Smooth muscle cell (in vitro differentiated cells): ENCODE measurements around the gene CPS1. TPM values are rescaled to one million over a fixed set of nuclear protein-coding genes. Genes with fewer than 3 reads are reported as not detected.

Source experiments
- DNase-seq: peaks from one replicate; lab custom pipeline; 2025; ENCODE audit not compliant: unreplicated experiment; lab: John Stamatoyannopoulos, UW
- H2AFZ ChIP-seq: fragments of 200-600 bp; sonication (generic); 2 replicates; pipeline ENCODE4 v1.6.0; 2016; ENCODE audit warnings: antibody characterized with exemption, low read depth, mild to moderate bottlenecking
- H3F3A ChIP-seq: fragments of 200-600 bp; sonication (generic); 2 replicates; pipeline ENCODE4 v1.6.0; 2017; ENCODE audit warnings: antibody characterized with exemption, low read depth
- H3K27ac ChIP-seq: fragments of 200-600 bp; sonication (generic); 2 replicates; pipeline ENCODE4 v1.5.1; 2016; ENCODE audit warnings: low read depth, mild to moderate bottlenecking
- H3K27me3 ChIP-seq: fragments of 200-600 bp; sonication (generic); 2 replicates; pipeline ENCODE4 v1.6.1; 2016; ENCODE audit warnings: low read depth, mild to moderate bottlenecking
- H3K36me3 ChIP-seq: fragments of 200-600 bp; sonication (generic); 2 replicates; pipeline ENCODE4 v1.5.1; 2016; ENCODE audit warnings: low read depth
- H3K4me1 ChIP-seq: fragments of 200-600 bp; sonication (generic); 2 replicates; pipeline ENCODE4 v1.5.1; 2016; ENCODE audit warnings: low read depth
- H3K4me2 ChIP-seq: fragments of 200-600 bp; sonication (generic); 2 replicates; pipeline ENCODE4 v1.6.0; 2016; ENCODE audit warnings: mild to moderate bottlenecking
- H3K4me3 ChIP-seq: fragments of 200-600 bp; sonication (generic); 2 replicates; pipeline ENCODE4 v1.5.1; 2016; ENCODE audit warnings: mild to moderate bottlenecking
- H3K79me2 ChIP-seq: fragments of 200-600 bp; sonication (generic); 2 replicates; pipeline ENCODE4 v1.6.0; 2016; ENCODE audit warnings: low read depth, mild to moderate bottlenecking
- H3K9ac ChIP-seq: fragments of 200-600 bp; sonication (generic); 2 replicates; pipeline ENCODE4 v1.6.0; 2016; ENCODE audit warnings: low read depth
- H3K9me3 ChIP-seq: fragments of 200-600 bp; sonication (generic); replicated peaks from 2 replicates; pipeline ENCODE4 v1.5.1; 2016; ENCODE audit warnings: low read depth
- H4K20me1 ChIP-seq: fragments of 200-600 bp; sonication (generic); 2 replicates; pipeline ENCODE4 v1.6.0; 2016; ENCODE audit warnings: low read depth
- WGBS: methylation state at CpG from one replicate; pipeline ENCODE4 v1.1.7; 2016; ENCODE audit warnings: low lambda C conversion rate; 5-methylcytosine and 5-hydroxymethylcytosine counted together
- polyA plus RNA-seq: library from polyadenylated mRNA; unstranded; fragments of >200 nt; fragmentation: Nextera tagmentation; extraction: Ambion mirVana; gene quantifications from 2 replicates; pipeline ENCODE4 v1.2.1, GENCODE V29; 2016
- total RNA-seq: library from RNA; depleted of rRNA; stranded (reverse); fragments of >200 nt; gene quantifications from 2 replicates; pipeline ENCODE4 v1.2.3, GENCODE V29; 2014
- TF ChIP-seq, protein P1 (sequence below): fragments of 200-600 bp; sonication (generic); IDR thresholded peaks from 2 replicates; pipeline ENCODE4 v1.5.1; 2017; ENCODE audit warnings: borderline replicate concordance, mild to moderate bottlenecking, antibody characterized with exemption; ENCODE audit not compliant: insufficient read depth, poor library complexity, severe bottlenecking

CPS1 gene
- total and polyA plus RNA-seq, 2 experiments from 2014 or later, result 0.63 to 8.3 TPM

GRCh38 chr2:210586381-210586780 lies 30.0 kb downstream of the CPS1 start:
- no peak overlapping the region for H3K4me3 ChIP-seq
- no peak for DNase-seq

DNA sequence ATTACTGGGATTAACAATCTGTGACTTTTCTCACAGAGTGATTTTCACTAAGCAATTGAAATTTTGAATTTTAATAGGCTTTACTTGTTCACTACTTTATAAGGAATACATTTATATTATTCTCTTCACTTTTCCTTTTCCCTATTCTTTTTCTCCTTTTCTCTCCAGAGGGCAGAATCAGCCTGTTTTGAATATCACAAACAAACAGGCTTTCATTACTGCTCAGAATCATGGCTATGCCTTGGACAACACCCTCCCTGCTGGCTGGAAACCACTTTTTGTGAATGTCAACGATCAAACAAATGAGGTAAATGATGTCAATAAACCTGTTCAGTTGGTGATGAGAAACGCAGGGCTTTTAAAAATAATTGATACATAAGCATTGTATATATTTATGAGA lies 35.3 kb downstream of the CPS1 start:
- no peak for DNase-seq
- Histone ChIP-seq H3K4me1 (no peaks in the 10 kb centered on the region), H3K9me3 (no peaks in the 10 kb centered on the region), H3K27me3 (no peaks in the 10 kb centered on the region), H3K27ac (no peak overlapping the region), H3K79me2 (no peaks in the 10 kb centered on the region), H3F3A (no peaks in the 10 kb centered on the region), H3K36me3 (no peaks in the 10 kb centered on the region), H3K4me2 (no peak overlapping the region), H3K9ac (no peak overlapping the region), H3K4me3 (no peak overlapping the region), H4K20me1 (no peaks in the 10 kb centered on the region), H2AFZ (no peak overlapping the region)
- 90% methylated on average over 2 of the region's 2 CpGs for WGBS
- TF ChIP-seq, protein P1, sequence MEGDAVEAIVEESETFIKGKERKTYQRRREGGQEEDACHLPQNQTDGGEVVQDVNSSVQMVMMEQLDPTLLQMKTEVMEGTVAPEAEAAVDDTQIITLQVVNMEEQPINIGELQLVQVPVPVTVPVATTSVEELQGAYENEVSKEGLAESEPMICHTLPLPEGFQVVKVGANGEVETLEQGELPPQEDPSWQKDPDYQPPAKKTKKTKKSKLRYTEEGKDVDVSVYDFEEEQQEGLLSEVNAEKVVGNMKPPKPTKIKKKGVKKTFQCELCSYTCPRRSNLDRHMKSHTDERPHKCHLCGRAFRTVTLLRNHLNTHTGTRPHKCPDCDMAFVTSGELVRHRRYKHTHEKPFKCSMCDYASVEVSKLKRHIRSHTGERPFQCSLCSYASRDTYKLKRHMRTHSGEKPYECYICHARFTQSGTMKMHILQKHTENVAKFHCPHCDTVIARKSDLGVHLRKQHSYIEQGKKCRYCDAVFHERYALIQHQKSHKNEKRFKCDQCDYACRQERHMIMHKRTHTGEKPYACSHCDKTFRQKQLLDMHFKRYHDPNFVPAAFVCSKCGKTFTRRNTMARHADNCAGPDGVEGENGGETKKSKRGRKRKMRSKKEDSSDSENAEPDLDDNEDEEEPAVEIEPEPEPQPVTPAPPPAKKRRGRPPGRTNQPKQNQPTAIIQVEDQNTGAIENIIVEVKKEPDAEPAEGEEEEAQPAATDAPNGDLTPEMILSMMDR, result no peak

More at GRCh38 chr2:210586381-210586780, 30.0 kb downstream of the CPS1 start:
- Histone ChIP-seq H3K9ac (no peak overlapping the region), H2AFZ (no peak overlapping the region), H3K27ac (no peak overlapping the region), H3K27me3 (no peaks in the 10 kb centered on the region), H3K79me2 (no peaks in the 10 kb centered on the region), H4K20me1 (no peaks in the 10 kb centered on the region), H3K4me1 (no peaks in the 10 kb centered on the region), H3F3A (no peaks in the 10 kb centered on the region), H3K9me3 (no peaks in the 10 kb centered on the region), H3K4me2 (peak overlapping the region; percentile 10), H3K36me3 (no peaks in the 10 kb centered on the region)
- TF ChIP-seq, protein P1, result no peak

DNA sequence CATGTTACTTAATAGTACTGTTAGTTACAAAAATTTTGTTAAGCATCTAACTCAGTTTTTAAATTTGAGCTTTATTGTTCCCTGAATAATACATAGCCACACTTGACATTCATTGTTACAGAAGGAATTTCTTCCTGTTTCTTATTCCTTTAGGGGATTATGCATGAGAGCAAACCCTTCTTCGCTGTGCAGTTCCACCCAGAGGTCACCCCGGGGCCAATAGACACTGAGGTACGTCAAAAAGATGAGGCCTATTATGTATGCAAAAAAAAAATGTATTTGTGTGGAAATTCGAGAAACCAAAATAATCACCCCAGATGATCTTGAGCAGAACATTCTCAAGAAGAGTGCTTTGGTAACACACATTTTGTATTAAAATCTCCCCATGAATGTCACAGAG lies 36.3 kb downstream of the CPS1 start:
- H3K4me2 ChIP-seq, result no peak overlapping the region
- H3K9ac ChIP-seq, result peak overlapping the region; percentile 68
- H3K79me2 ChIP-seq, result no peaks in the 10 kb centered on the region
- H3K4me3 ChIP-seq, result no peak overlapping the region
- H3K4me1 ChIP-seq, result no peaks in the 10 kb centered on the region
- H3K27ac ChIP-seq, result peak overlapping the region; percentile 59
- no peaks in the 10 kb centered on the region for H3F3A ChIP-seq
- H2AFZ ChIP-seq, result no peak overlapping the region
- no peak for DNase-seq
- no peaks in the 10 kb centered on the region for H3K36me3 ChIP-seq
- no peaks in the 10 kb centered on the region for H4K20me1 ChIP-seq
- no peaks in the 10 kb centered on the region for H3K27me3 ChIP-seq
- TF ChIP-seq, protein P1, result no peak
- H3K9me3 ChIP-seq, result no peaks in the 10 kb centered on the region
- WGBS, result 90% methylated on average over 4 of the region's 4 CpGs

DNA sequence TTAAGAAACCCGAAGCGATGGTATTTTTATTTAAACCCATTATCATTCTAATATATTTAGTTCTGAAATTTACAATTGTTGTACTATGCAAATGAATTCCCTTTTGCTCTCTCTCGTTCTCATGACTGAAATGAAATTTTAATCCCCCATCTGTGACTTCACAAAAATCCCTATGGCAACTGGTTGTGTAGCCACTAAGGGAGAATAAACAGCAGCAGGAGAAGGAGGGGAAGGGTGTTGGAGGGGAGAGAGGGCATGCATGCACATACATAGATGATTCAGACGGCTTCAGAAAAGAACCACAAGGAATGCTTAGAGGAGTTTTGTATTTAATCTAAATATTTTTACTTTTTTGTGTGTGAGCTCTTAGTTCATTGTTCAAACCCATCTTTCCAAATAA lies 36.8 kb downstream of the CPS1 start:
- Histone ChIP-seq H3K9ac (peak overlapping the region; percentile 68), H3K4me2 (no peak overlapping the region), H2AFZ (no peak overlapping the region), H3K9me3 (no peaks in the 10 kb centered on the region), H3K4me1 (no peaks in the 10 kb centered on the region), H3K36me3 (no peaks in the 10 kb centered on the region), H3K4me3 (no peak overlapping the region), H3K27ac (peak overlapping the region; percentile 59), H3F3A (no peaks in the 10 kb centered on the region), H4K20me1 (no peaks in the 10 kb centered on the region), H3K27me3 (no peaks in the 10 kb centered on the region), H3K79me2 (no peaks in the 10 kb centered on the region)
- WGBS, result 59% methylated on average over 4 of the region's 4 CpGs
- no peak for DNase-seq
- TF ChIP-seq, protein P1, result no peak
